ENCODE data around the gene COMMD8. TPM values are rescaled to one million over a fixed set of nuclear protein-coding genes. Genes with fewer than 3 reads are reported as not detected.
"Not testable (repeated sequence)": the region's sequence is repeated elsewhere in the genome, so short reads cannot be mapped to it uniquely, and the experiment has no call there.

The COMMD8 gene
- total RNA-seq, 1 donor from 2014 or later, result 26.9 TPM

- no peak overlapping the region for H3K4me3 ChIP-seq (ENCODE audit: low read depth, low read length)
- no peak for DNase-seq (ENCODE audit: low read depth)
- no peak for TF ChIP-seq CTCF (conservative IDR thresholded peaks at IDR 0.05; ENCODE audit: low read depth, low read length)
These were observed 35.4 kb upstream of the COMMD8 start for GRCh38 chr4:47498899-47499298.

GRCh38 chr4:47494124-47494430 lies 30.6 kb upstream of the COMMD8 start:
- DNase-seq (ENCODE audit: low read depth), result no peak
- no peak overlapping the region for H3K4me3 ChIP-seq (ENCODE audit: low read depth, low read length)
- no peak for TF ChIP-seq CTCF (conservative IDR thresholded peaks at IDR 0.05; ENCODE audit: low read depth, low read length)

- no peak for DNase-seq (ENCODE audit: low read depth)
- TF ChIP-seq CTCF (conservative IDR thresholded peaks at IDR 0.05; ENCODE audit: low read depth, low read length), result no peak
- no peak overlapping the region for H3K4me3 ChIP-seq (ENCODE audit: low read depth, low read length)
These were observed 30.0 kb upstream of the COMMD8 start for GRCh38 chr4:47493238-47494123.

- H3K4me3 ChIP-seq (ENCODE audit: low read depth, low read length), result no peak overlapping the region
- no peak for DNase-seq (ENCODE audit: low read depth)
- peak; percentile 60 for TF ChIP-seq CTCF (conservative IDR thresholded peaks at IDR 0.05; ENCODE audit: low read depth, low read length)
These were observed 27.0 kb upstream of the COMMD8 start for GRCh38 chr4:47490550-47490949.

- DNase-seq (ENCODE audit: low read depth), result no peak
- TF ChIP-seq CTCF (conservative IDR thresholded peaks at IDR 0.05; ENCODE audit: low read depth, low read length), result no peak
- no peak overlapping the region for H3K4me3 ChIP-seq (ENCODE audit: low read depth, low read length)
These were observed 25.2 kb upstream of the COMMD8 start for GRCh38 chr4:47488706-47489105.

GRCh38 chr4:47486727-47487126 lies 23.2 kb upstream of the COMMD8 start:
- not testable (repeated sequence) for DNase-seq (ENCODE audit: low read depth)
- H3K4me3 ChIP-seq (ENCODE audit: low read depth, low read length), result peak overlapping the region; percentile 58

GRCh38 chr4:47486231-47486673 lies 22.8 kb upstream of the COMMD8 start:
- TF ChIP-seq CTCF (conservative IDR thresholded peaks at IDR 0.05; ENCODE audit: low read depth, low read length), result no peak

More at GRCh38 chr4:47486231-47486673, 22.8 kb upstream of the COMMD8 start:
- H3K4me3 ChIP-seq (ENCODE audit: low read depth, low read length), result peak overlapping the region; percentile 58
- no peak for DNase-seq (ENCODE audit: low read depth)
